Muscle of arm (tissue), 12 donors: ENCODE measurements around the gene PMEPA1. TPM values are rescaled to one million over a fixed set of nuclear protein-coding genes. Genes with fewer than 3 reads are reported as not detected.

ENCODE experiments used
- DNase-seq: peaks from one replicate; pipeline ENCODE4 v3.0.0-alpha.2; 2013
- polyA plus RNA-seq, 12 donors: library from polyadenylated mRNA; unstranded; fragments of 120-200 nt; gene quantifications; one replicate each; pipeline ENCODE4 v1.2.1, GENCODE V29; 2013; ENCODE audit not compliant: insufficient read length in 12 of 12

Gene PMEPA1
- polyA plus RNA-seq, 12 donors = 16.1 to 93.0 (median 22.5) TPM

- no peak for DNase-seq
Observed at GRCh38 chr20:57624124-57624523, 85.7 kb downstream of the PMEPA1 start.

DNA sequence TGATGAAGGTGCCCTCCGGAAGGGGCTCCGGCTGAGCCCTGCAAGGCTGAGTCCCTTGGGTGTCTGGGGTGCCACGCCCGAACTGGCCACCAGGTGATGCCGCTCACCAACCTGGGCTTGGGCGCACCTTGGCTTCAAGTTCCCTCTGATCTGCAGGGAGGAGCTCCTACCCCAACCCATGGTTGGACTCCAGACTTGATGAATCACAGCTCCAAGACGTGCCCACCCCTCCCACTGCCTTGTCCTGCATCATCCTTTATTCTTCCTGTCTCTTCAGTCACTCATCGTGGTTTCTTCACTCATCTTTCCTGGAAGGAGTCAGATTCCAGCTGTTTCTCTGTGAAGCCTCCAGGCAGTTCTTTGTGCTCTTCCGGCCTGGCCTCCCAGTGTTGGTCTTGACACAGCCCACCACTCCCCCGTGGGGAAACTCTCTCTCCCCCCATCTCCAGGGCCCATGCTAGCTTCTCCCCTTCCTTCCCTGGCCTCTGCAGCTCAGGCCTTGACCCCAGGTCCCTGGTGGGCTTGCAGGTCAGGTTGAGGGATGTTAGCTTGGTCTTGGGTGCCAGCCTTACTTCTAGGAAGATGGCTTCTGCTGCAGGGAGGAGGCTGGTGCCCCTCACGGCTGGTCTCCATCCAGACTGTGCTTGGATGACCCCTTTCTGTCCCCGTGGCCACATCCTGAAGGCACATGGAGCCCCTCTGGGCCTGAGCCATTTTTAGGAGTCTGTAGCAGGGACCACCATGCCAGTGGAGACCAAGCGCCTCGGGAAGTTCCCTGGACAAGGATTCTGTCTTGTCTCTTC lies 87.0 kb downstream of the PMEPA1 start:
- no peak for DNase-seq

DNA sequence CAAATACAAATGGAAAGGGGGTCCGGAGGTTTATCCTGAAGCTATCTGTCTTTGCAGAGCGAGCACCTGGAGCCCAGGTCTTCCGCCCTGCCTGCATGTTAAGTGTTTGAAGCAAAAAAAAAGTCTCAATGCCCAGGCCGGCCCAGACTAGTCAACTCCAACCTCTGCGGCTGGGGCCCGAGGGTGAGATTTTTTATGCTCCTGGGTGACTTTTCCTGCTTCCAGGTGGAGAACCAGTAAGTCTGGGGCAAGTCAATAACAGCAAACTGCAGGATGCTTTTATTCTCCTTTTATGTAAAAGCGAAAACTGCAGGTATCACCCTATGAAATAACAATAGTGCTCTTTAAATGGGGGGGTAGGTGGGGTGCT lies 87.6 kb downstream of the PMEPA1 start:
- no peak for DNase-seq

DNA sequence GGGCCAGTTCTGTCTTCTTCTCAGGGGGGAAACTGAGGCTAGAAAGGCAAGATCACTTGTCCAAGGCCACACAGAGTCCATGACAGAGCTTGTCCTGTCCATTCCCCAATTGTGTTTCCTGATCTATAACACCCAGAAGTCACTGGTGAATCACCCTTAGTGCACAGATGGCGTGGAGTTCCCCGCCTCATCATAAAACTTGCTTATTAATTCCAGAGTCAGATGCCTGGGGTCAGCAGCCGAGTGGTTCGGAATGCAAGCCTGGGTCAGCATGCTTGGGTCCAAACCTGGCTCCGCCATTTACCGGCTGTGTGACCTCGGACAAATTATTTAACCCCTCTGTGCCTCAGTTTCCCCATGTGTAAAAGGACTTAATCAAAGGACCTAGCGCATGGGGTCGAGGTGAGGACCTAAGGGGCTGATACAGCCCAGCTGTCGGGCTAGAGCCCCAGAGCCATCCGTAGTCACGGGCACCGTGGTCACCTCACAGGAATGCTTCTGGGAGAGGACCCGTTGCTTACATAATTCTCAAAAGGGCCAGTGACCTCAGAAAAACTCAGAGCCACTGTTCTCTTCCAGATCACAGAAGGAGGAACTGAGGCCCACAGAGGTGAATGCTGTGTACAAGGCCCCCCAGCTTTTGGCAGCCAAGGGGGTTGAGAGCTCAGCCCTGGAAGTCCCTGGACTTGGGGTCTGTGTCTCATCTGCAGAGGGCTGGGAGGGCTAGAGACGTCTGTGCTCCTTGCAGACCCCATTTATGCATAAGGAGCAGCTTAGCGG lies 88.2 kb downstream of the PMEPA1 start:
- no peak for DNase-seq

GRCh38 chr20:57620999-57621398 lies 88.8 kb downstream of the PMEPA1 start:
- DNase-seq = no peak

DNA sequence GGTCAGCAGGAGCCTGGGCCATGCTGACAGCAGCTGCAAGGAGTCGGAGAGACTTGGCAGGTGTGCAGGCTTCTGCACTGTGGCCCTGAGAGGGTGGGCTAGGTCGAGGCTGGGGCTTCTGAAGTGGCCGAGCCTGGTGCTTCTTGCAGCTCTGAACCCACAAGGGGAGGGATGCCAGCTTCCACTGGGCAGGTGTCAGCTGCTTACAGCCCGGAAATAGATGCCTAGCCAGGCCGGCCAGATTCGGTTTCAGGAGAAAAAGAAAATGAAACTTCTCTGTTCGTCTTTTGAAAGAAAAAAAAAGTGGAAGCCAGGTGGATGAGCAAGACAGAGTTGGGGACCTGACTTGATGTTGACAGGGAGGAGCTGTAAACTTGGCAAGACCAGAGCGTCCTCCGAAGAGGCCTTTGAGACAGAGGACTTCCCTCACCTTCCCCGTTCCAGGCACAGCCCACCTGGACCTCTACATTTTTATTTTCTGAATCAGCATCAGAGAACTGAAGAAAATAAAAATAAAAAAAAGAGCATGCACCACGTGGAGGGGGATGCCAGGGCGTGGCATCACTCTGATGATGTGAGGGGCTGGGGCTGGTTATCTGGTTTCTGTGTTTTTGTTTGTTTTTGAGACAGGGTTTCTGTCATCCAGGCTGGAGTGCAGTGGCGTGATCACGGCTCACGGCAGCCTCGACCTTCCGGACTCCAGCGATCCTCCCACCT lies 89.4 kb downstream of the PMEPA1 start, which contains the start of gene ZBP1:
TSS of gene ZBP1 (minus strand) at position 153 of the 717 bp plus-strand sequence. CDS start at position 22, 131 bp downstream.
- no peak for DNase-seq

DNA sequence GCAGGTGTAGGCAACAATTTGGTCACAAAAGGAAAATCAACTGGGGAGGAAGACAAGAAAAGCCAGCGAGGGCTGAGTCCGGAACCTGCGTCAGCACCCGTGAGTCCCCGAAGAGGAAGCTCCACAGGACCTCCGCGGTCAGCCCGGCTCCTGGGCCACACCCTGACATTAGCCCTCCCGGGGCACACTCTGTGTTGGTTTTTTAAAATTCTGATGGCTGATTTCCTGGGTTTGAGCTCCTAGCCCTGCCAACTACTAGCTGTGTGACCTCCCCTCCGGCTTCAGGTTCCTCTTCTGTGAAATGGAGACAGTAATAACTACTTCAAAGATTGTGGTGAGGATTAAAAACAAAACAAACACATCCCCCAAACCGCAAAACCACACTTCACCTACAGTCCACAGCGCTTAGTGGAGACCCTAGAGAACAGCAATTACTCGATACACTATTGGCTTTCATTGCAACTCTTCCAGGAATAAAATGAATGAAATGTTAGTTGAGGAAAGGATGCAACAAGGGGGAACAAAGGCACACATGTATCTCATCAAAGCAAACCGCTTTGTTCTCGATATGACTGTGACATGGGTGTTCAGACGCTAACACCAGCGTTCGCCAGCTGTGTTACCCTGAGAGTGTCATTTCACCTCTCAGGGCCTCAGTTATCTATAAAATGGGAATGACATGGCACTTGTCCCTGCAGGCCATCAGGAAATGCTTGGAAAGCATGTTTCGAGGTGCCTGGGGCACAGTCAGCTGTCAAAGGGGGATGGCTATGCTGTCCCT lies 90.6 kb downstream of the PMEPA1 start:
- no peak for DNase-seq

- DNase-seq = no peak
Observed at GRCh38 chr20:57618764-57619050, 91.1 kb downstream of the PMEPA1 start.

GRCh38 chr20:57618091-57618763 lies 91.6 kb downstream of the PMEPA1 start:
- DNase-seq = no peak

DNA sequence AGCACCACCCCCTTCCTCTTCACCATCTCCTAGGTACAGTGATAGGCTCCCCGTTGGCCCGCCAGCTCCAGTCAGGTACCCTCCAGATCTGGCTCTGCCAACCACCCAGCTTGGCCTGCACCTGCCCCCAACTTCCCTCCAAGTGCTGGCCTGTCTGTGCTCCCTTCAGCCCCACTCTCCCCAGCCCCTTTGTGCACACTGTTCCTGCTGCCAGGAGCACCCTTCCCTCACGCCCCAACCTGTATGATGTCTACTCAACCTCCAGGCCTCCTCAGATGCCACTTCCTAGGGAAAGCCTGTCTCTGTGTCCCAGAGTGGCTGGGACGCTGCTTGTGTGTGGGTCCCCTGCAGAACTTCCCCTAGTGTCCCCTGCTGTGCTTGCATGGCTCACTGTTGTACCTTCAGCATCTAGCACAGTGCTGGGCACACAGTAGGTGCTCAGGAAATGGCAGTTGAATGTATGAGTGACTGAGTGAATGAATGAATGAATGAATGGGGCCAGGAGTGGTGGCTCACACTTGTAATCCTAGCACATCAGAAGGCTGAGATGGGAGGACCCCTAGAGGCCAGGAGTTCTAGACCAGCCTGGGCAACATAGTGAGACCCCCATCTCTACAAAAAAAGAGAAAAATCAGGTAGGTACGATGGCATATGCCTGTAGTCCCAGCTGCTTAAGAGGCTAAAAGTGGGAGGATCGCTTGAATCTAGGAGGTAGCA lies 92.6 kb downstream of the PMEPA1 start:
- DNase-seq = no peak

- no peak for DNase-seq
Observed at GRCh38 chr20:57616143-57616951, 93.5 kb downstream of the PMEPA1 start.

- no peak for DNase-seq
Observed at GRCh38 chr20:57615445-57615811, 94.4 kb downstream of the PMEPA1 start.

DNA sequence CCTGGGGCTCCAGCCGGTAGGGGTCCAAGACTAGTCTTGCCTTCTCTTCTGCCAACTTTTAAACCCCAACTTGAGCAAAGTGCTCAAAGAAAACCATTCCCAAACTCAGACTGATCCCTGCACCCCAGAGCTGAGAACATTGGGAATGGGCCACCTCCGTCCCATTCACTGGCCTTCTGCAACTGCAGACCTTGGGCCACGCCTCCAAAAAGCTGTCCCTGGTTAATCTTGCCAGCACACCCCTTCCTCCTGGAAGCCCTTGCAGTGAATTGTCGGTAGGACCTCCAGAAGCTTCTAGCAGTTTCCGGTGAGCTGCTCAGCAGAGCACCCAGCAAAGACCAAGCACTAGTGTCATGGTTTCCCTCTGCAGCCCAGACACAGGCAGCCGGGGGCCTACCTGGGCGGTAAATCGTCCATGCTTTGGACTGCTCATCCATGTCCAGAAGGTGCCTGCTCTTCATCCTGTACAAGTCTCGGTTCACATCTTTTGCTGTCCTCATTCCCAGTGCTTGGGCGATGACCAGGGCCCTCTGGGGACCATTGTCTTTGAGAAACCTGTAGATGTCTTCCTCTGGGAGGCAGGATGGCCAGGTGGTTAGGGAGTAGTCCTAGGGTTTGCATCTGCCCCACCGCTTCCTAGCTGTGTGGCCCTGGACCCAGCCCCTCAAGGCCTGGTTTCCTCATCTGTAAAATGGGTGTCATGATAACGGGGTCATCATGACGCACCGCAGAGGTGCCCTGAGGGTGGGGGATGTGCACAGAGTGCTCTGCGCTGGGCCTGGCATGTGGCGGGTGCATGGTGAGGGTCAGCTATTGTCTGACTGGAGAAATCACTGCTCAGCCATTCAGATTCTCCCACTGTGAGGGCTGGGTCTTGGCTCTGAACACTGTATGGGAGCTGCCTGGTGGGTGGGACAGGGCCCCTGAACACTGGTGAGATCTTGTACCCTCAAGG lies 95.0 kb downstream of the PMEPA1 start:
- no peak for DNase-seq

GRCh38 chr20:57613481-57613921 lies 96.3 kb downstream of the PMEPA1 start:
- no peak for DNase-seq

DNA sequence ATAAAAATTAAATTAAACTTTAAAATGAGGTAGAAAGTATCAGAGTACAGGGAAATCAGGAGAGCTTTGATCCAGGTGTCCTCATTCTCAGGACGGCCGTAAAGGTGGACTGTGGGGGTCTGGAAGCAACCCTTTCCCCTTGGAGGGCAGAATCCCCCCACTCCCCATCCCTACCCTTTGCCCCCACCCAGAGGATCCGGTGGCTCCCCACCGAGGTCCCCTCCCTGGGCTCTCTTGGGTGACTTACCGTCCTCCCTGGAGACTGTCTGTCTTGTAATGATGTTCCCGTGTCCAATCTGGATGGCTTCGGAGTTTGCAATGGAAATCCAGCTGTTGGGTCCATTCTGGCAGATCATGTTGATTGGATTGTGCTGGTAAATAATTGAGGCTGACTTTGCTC lies 96.9 kb downstream of the PMEPA1 start:
- DNase-seq = no peak

- no peak for DNase-seq
Observed at GRCh38 chr20:57612436-57612835, 97.4 kb downstream of the PMEPA1 start.

DNA sequence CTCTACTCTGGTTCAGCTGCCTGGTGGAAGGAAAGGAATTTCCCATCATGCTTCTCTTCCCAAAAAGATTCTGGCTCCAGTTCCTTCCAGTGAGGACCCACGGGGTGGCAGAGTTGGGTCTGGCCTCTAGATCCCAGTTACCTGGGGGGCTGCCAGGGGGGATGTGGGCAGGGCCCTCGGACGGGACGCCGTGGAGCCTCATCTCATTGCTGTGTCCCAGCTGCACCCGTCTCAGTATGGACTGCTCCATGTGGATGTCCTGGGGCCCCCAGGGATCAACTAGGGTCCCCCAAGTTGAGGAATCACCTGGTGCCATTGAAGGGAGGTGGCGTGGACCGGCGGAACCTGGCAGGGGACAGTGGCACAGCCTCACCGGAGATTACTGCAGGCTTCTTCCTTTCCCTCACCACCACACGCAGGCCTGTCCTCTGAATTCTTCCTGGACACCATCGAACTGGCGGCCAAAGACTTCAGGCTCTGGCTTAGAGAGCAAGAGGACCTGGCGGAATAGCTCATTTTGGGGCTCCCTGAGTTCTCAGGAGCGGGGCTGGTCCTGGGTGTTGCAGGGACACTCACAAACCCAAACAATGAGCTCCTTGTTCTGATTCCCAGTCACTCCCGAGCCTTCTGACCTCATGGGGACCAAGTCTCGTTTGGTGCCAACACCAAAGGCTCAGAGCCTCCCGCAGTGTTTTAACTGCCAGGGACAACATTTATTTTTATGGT lies 98.1 kb downstream of the PMEPA1 start:
- DNase-seq = no peak
